Measurements from ENCODE around the gene SLC26A9. TPM values are rescaled to one million over a fixed set of nuclear protein-coding genes. Genes with fewer than 3 reads are reported as not detected.

Gene SLC26A9
- total and polyA plus RNA-seq, 2 experiments from 2014 or later = not detected

GRCh38 chr1:205926636-205927035 is 16.6 kb downstream of the SLC26A9 start:
- Histone ChIP-seq H3K4me2 (no peak overlapping the region), H3K36me3 (ENCODE audit: insufficient read depth) (no peaks in the 10 kb centered on the region), H3K27ac (ENCODE audit: low read depth) (no peak overlapping the region), H3K4me1 (ENCODE audit: insufficient read depth) (0 out of 2 replicates have a peak, but pooled peaks cover 4% of the 10 kb centered on the region), H3K4me3 (no peak overlapping the region), H3F3A (replicated peaks; ENCODE audit: low read depth) (no peaks in the 10 kb centered on the region), H2AFZ (no peak overlapping the region), H3K79me2 (replicated peaks; ENCODE audit: insufficient read depth) (no peaks in the 10 kb centered on the region), H3K27me3 (ENCODE audit: insufficient read depth) (no peaks in the 10 kb centered on the region), H3K9me2 (ENCODE audit: insufficient read depth) (no peaks in the 10 kb centered on the region), H4K20me1 (replicated peaks; ENCODE audit: insufficient read depth) (no peaks in the 10 kb centered on the region)
- no peak overlapping the region; the same call in 1 of the 2 replicates for H3K27ac Mint-ChIP-seq
- H3K9me3 Mint-ChIP-seq = no peaks in the 10 kb centered on the region
- H3K36me3 Mint-ChIP-seq (ENCODE audit: low read depth) = no peaks in the 10 kb centered on the region
- H3K4me1 Mint-ChIP-seq = peaks cover 2% of the 10 kb centered on the region
- DNase-seq (ENCODE audit: low spot score) (no peak), ATAC-seq (no peak)
- TF ChIP-seq REST (IDR thresholded peaks at IDR 0.05; ENCODE audit: unreplicated experiment) (no peak), JUNB (IDR thresholded peaks at IDR 0.05; ENCODE audit: unreplicated experiment) (no peak), ZNF114 (CRISPR knock-in tag; IDR thresholded peaks at IDR 0.05) (no peak), ETS1 (IDR thresholded peaks at IDR 0.05) (no peak), STAT1 (IDR thresholded peaks at IDR 0.05; ENCODE audit: unreplicated experiment) (no peak), NANOG (IDR thresholded peaks at IDR 0.05; ENCODE audit: borderline replicate concordance) (no peak), EZH2phosphoT487 (IDR thresholded peaks at IDR 0.05; ENCODE audit: unreplicated experiment) (no peak), POLR2AphosphoS5 (IDR thresholded peaks at IDR 0.05; ENCODE audit: low read depth) (no peak), CTCF (conservative IDR thresholded peaks at IDR 0.05; ENCODE audit: low read depth in 2 of 2) (no peak), ZNF331 (CRISPR knock-in tag; IDR thresholded peaks at IDR 0.05; ENCODE audit: low read depth) (no peak), CREB1 (CRISPR knock-in tag; IDR thresholded peaks at IDR 0.05; ENCODE audit: low read depth) (no peak), EZH2 (IDR thresholded peaks at IDR 0.05; ENCODE audit: low read depth, unreplicated experiment) (no peak), ZNF462 (CRISPR knock-in tag; IDR thresholded peaks at IDR 0.05) (no peak)
- H3K27me3 Mint-ChIP-seq (ENCODE audit: insufficient read depth, low read depth, poor library complexity) = peaks cover 4% of the 10 kb centered on the region
- no peak overlapping the region for H3K4me3 Mint-ChIP-seq

All from GM23338 (cell line).